Upper lobe of left lung (tissue), 6 donors: ENCODE data around the gene OTUD7B. TPM values are rescaled to one million over a fixed set of nuclear protein-coding genes. Genes with fewer than 3 reads are reported as not detected.

ENCODE experiments used
- ATAC-seq, 2 donors: fragments of 200-7000 bp; cut with Tn5 transposase; one replicate each; pipeline ENCODE4 v1.9.1; 2022; ENCODE audit warnings: mild to moderate bottlenecking in 2 of 2, moderate library complexity in 2 of 2; ENCODE audit not compliant: low FRiP score in 2 of 2
- DNase-seq, 2 donors: peaks; one replicate each; pipeline ENCODE4 v3.0.0-alpha.2; 2019 to 2020
- H3K27ac ChIP-seq, 4 donors: fragments of 200-600 bp; sonication (generic); one replicate each; pipeline ENCODE4 v1.5.1; 2016 to 2019
- H3K27me3 ChIP-seq, 4 donors: fragments of 200-600 bp; sonication (generic); one replicate each; pipeline ENCODE4 v1.5.1; 2017 to 2019
- H3K36me3 ChIP-seq, 4 donors: fragments of 200-600 bp; sonication (generic); one replicate each; pipeline ENCODE4 v1.5.1; 2016 to 2019
- H3K4me1 ChIP-seq, 4 donors: fragments of 200-600 bp; sonication (generic); one replicate each; pipeline ENCODE4 v1.5.1; 2018 to 2019
- H3K4me3 ChIP-seq, 4 donors: fragments of 200-600 bp; sonication (generic); one replicate each; pipeline ENCODE4 v1.5.1; 2017 to 2019; ENCODE audit warnings: mild to moderate bottlenecking in 2 of 4, moderate library complexity in 1 of 4
- H3K9me3 ChIP-seq, 4 donors: fragments of 200-600 bp; sonication (generic); one replicate each; pipeline ENCODE4 v1.5.1; 2018 to 2019
- CTCF ChIP-seq, 6 experiments: fragments of 450-650 bp in 4 of 6; fragments of 200-600 bp in 2 of 6; sonication (generic) in 2 of 6; IDR thresholded peaks; one replicate each; pipeline ENCODE4 v1.5.1; 2016 to 2019; ENCODE audit warnings: antibody characterized with exemption in 6 of 6
- EP300 ChIP-seq, 4 donors: sonication (generic); formaldehyde crosslinking; IDR thresholded peaks; one replicate each; pipeline ENCODE4 v1.5.1; 2017; ENCODE audit warnings: antibody characterized with exemption in 4 of 4, control low read depth in 2 of 4
- POLR2A ChIP-seq, 4 donors: fragments of 450-650 bp; IDR thresholded peaks; one replicate each; pipeline ENCODE4 v1.5.1; 2016 to 2017; ENCODE audit warnings: antibody characterized with exemption in 4 of 4, mild to moderate bottlenecking in 2 of 4
- POLR2AphosphoS5 ChIP-seq, 2 donors: sonication (generic); formaldehyde crosslinking; IDR thresholded peaks; one replicate each; pipeline ENCODE4 v1.5.1; 2017; ENCODE audit warnings: antibody characterized with exemption in 2 of 2
- WGBS, 2 donors: methylation state at CpG; one replicate each; pipeline ENCODE4 v1.1.5; 2017 to 2018; 5-methylcytosine and 5-hydroxymethylcytosine counted together
- total RNA-seq, 6 donors: library from RNA; depleted of rRNA in 4 of 6; stranded (reverse); fragments of >200 nt in 4 of 6; gene quantifications; one replicate each; pipeline versions ENCODE4 v1.1.0 to v1.2.1, GENCODE V29; 2016 to 2021
- donor health status: DM: no; HTN: no; CAD: no; lungs with moderate emphysema.
- donor health status: DM: no; HTN: yes; CAD: no; lungs with severe emphysema.

Gene OTUD7B
- total RNA-seq, 6 donors from 2014 or later, result 22.0 to 44.8 (median 29.8) TPM

- Histone ChIP-seq H3K9me3 (no peaks in the 10 kb centered on the region), H3K27me3 (no peaks in the 10 kb centered on the region), H3K4me3 (no peak overlapping the region), H3K27ac (peak overlapping the region in 1 of 4 donors; percentile 3), H3K4me1 (peaks cover 0 to 19% (median 13%) of the 10 kb centered on the region in 4 donors), H3K36me3 (peaks cover 0 to 5% (median 0%) of the 10 kb centered on the region in 4 donors)
- WGBS, 2 donors, result 91 to 100% methylated on average over 1 of the region's 1 CpG
- TF ChIP-seq EP300 (IDR thresholded peaks at IDR 0.05), result no peak
- TF ChIP-seq POLR2AphosphoS5 (IDR thresholded peaks at IDR 0.05), result no peak
- no peak for TF ChIP-seq POLR2A (IDR thresholded peaks at IDR 0.05)
- no peak for TF ChIP-seq CTCF (IDR thresholded peaks at IDR 0.05)
- DNase-seq, result no peak
- peak in 1 of 2 donors; percentile 5 for ATAC-seq
These were observed 23.3 kb downstream of the OTUD7B start for GRCh38 chr1:149987297-149987595.

- DNase-seq (no peak), ATAC-seq (peak in 1 of 2 donors; percentile 94)
- H3K4me3 ChIP-seq, result no peak overlapping the region
- H3K27me3 ChIP-seq, result no peaks in the 10 kb centered on the region
- 79 to 88% methylated on average over 4 of the region's 4 CpGs for WGBS, 2 donors
- peak overlapping the region in 2 of 4 donors; percentile 3 to 55 for H3K27ac ChIP-seq
- no peaks in the 10 kb centered on the region for H3K9me3 ChIP-seq
- TF ChIP-seq POLR2AphosphoS5 (IDR thresholded peaks at IDR 0.05), result no peak
- no peak for TF ChIP-seq EP300 (IDR thresholded peaks at IDR 0.05)
- peaks cover 0 to 5% (median 0%) of the 10 kb centered on the region in 4 donors for H3K36me3 ChIP-seq
- H3K4me1 ChIP-seq, result peaks cover 0 to 19% (median 13%) of the 10 kb centered on the region in 4 donors
These were observed 23.8 kb downstream of the OTUD7B start for GRCh38 chr1:149986486-149987296.

- H3K36me3 ChIP-seq, result peaks cover 10 to 20% (median 15%) of the 10 kb centered on the region in 4 donors
- H3K27ac ChIP-seq, result no peak overlapping the region
- no peak for TF ChIP-seq CTCF (IDR thresholded peaks at IDR 0.05)
- TF ChIP-seq POLR2A (IDR thresholded peaks at IDR 0.05), result no peak
- TF ChIP-seq POLR2AphosphoS5 (IDR thresholded peaks at IDR 0.05), result no peak
- TF ChIP-seq EP300 (IDR thresholded peaks at IDR 0.05), result no peak
- peaks cover 4 to 11% (median 5%) of the 10 kb centered on the region in 4 donors for H3K4me1 ChIP-seq
- no peak overlapping the region for H3K4me3 ChIP-seq
- DNase-seq (no peak), ATAC-seq (no peak)
- no peaks in the 10 kb centered on the region for H3K27me3 ChIP-seq
- WGBS, 2 donors, result 94 to 98% methylated on average over 3 of the region's 3 CpGs
- H3K9me3 ChIP-seq, result no peaks in the 10 kb centered on the region
These were observed 30.5 kb downstream of the OTUD7B start for GRCh38 chr1:149979972-149980540.

- peaks cover 11 to 25% (median 18%) of the 10 kb centered on the region in 4 donors for H3K36me3 ChIP-seq
- no peak overlapping the region for H3K27ac ChIP-seq
- DNase-seq, result no peak
- H3K4me3 ChIP-seq, result no peak overlapping the region
- TF ChIP-seq CTCF (IDR thresholded peaks at IDR 0.05) (no peak), POLR2AphosphoS5 (IDR thresholded peaks at IDR 0.05) (no peak), POLR2A (IDR thresholded peaks at IDR 0.05) (no peak), EP300 (IDR thresholded peaks at IDR 0.05) (no peak)
- no peak for ATAC-seq
- 95 to 96% methylated on average over 2 of the region's 2 CpGs for WGBS, 2 donors
- no peaks in the 10 kb centered on the region for H3K27me3 ChIP-seq
- peaks cover 4 to 11% (median 5%) of the 10 kb centered on the region in 4 donors for H3K4me1 ChIP-seq
- no peaks in the 10 kb centered on the region for H3K9me3 ChIP-seq
These were observed 31.1 kb downstream of the OTUD7B start for GRCh38 chr1:149979245-149979971.

- peaks cover 2 to 11% (median 4%) of the 10 kb centered on the region in 4 donors for H3K4me1 ChIP-seq
- peaks cover 11 to 31% (median 18%) of the 10 kb centered on the region in 4 donors for H3K36me3 ChIP-seq
- no peaks in the 10 kb centered on the region for H3K9me3 ChIP-seq
- ATAC-seq (no peak), DNase-seq (no peak)
- H3K4me3 ChIP-seq, result no peak overlapping the region
- no peaks in the 10 kb centered on the region for H3K27me3 ChIP-seq
- no peak for TF ChIP-seq POLR2AphosphoS5 (IDR thresholded peaks at IDR 0.05)
- no peak for TF ChIP-seq EP300 (IDR thresholded peaks at IDR 0.05)
- no peak for TF ChIP-seq CTCF (IDR thresholded peaks at IDR 0.05)
- TF ChIP-seq POLR2A (IDR thresholded peaks at IDR 0.05), result no peak
- H3K27ac ChIP-seq, result no peak overlapping the region
- WGBS, 2 donors, result 63 to 65% methylated on average over 1 of the region's 1 CpG
These were observed 31.9 kb downstream of the OTUD7B start for GRCh38 chr1:149978547-149979023.
